NCI-H510A (cell line): Measurements from ENCODE around the gene LHX1.
A peak's percentile ranks its signal among the peaks of the same experiment; 100 is the strongest.

Experiments
- DNase-seq: peaks from one replicate; lab custom pipeline; 2025; lab: John Stamatoyannopoulos, UW

Gene LHX1

GRCh38 chr17:36939052-36939801 lies 2.0 kb downstream of the LHX1 start:
- no peak for DNase-seq

- no peak for DNase-seq
Measured at GRCh38 chr17:36939802-36940312, 2.6 kb downstream of the LHX1 start.

DNA sequence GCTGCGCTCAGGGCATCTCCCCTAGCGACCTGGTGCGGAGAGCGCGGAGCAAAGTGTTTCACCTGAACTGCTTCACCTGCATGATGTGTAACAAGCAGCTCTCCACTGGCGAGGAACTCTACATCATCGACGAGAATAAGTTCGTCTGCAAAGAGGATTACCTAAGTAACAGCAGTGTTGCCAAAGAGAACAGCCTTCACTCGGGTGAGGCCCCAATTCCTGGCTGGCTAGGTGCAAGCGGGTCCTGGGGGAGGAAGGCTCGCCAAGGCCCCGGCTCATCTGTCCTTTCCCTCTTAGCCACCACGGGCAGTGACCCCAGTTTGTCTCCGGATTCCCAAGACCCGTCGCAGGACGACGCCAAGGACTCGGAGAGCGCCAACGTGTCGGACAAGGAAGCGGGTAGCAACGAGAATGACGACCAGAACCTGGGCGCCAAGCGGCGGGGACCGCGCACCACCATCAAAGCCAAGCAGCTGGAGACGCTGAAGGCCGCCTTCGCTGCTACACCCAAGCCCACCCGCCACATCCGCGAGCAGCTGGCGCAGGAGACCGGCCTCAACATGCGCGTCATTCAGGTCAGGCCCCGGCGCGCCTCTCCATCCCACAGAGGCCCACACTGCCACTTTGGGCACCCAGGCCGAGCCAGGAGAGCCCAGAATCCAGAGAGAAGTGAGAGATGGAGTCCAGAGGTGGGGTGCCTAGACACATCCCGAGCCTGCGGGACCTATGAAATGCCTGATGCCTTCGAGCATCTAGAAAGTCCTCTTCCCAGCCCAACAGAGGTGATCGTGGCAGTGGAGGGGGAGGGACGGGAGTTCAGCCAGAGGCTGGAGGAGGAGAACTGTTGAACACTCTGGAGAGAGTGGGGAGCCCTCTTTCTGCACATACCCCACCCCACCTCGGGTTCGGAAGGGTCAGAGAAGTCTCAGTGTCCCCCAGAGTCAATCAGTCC lies 3.3 kb downstream of the LHX1 start:
- DNase-seq, result no peak

DNA sequence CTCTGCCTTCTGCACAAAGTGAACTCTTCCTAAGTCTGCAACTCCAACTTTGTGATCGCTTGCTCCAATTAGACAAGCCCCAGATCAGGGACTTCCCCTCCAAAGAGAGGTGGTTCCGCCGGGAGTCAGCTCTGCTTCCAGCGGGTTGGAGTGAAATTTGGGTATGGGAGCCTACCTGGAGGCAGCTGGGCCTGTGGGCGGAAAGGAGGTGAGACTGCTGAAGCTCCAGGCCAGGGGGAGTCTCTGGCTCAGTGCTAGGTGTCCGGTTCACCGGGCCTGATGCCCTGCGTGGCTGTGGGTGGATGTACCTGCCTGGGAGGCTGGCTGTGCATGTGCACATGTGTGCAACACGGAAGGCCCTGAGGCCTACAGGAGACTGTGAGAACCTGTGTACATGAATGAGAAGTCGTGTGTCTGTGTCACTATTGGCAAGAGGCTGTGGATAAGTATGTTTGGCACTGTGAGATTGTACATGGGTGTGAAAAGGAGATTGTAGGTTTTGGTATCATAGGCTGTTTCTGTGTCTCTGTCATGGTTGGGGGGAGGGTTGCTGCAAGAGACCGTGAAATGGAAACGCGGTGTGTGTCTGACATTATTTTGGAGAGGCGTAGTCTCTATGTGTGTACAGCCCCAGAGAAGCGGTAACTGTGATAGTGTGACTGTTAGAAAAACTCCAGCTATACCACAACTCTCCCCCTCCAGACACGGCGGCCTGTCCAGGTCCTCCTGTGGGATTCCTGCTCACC lies 4.2 kb downstream of the LHX1 start:
- DNase-seq, result no peak

DNA sequence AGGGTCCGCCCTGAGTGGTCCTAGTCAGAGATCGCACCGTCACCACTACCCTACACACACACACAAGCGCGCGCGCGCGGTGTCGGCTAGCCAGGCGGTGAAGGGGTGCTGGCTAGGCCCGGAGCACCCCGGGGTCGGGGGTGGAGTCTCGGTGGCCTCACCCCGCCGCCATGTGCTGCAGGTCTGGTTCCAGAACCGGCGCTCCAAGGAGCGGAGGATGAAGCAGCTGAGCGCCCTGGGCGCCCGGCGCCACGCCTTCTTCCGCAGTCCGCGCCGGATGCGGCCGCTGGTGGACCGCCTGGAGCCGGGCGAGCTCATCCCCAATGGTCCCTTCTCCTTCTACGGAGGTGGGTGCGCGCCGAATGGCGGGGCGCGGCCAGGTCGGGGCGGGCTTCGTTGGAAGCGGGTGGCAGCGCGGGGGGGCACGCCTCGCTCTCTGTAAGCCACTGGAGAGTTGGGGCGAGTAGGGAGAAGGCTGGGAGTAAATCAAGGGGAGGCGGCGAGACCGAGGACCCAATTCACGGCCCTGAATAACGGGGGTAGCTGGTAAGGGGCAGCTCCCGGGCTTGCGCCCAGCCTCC lies 4.8 kb downstream of the LHX1 start:
- DNase-seq, result no peak

DNA sequence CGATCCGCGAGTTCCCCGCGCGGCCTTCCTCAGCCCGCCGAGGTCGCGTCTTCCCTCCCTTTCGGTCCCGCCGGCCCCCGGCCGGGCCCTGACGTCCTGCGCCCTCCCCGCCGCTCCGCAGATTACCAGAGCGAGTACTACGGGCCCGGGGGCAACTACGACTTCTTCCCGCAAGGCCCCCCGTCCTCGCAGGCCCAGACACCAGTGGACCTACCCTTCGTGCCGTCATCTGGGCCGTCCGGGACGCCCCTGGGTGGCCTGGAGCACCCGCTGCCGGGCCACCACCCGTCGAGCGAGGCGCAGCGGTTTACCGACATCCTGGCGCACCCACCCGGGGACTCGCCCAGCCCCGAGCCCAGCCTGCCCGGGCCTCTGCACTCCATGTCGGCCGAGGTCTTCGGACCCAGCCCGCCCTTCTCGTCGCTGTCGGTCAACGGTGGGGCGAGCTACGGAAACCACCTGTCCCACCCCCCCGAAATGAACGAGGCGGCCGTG lies 5.4 kb downstream of the LHX1 start:
- no peak for DNase-seq

DNA sequence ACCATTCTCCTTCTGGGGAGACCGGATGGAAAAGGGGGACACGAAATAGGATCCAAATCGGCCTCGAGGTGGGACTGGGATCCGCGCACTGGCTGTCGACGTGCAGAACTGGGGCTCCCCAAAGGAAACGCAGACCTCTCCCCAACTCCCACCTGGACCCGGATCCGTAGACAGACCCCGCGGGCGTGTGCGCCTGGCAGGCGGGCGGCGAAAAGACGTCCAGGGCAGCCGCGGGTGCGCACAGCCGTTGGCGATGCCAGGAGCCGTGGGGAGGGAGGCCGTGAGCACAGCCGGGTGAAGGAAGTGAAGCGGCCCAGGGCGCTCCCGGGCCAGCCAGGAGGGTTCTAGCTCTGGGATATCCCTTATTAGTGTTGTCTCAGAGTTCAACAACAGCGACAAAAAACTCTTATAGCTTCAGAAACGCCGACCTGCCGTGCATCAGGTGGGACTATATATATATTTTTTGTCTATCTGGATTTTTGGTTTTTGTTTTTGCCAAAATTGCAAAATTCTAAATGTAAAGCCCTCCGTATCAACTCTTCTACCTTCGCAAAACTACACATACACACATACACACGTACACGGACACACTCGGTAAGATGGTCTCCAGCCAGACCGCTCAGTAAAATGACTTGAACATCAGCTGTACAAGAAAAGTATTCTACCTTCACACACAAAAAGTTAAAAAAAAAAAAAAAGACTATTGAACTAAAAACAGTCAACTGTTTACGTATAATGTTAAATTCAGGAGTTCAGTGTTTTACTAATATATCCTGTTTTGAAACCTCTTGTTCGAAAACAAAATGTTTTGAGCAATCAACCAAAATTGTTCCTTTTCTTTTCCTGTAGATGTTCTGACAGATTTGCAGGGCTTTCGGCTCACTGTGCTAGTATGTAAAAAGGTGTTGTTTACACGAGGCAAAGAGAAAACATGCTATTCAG lies 6.2 kb downstream of the LHX1 start:
- no peak for DNase-seq

- no peak for DNase-seq
Measured at GRCh38 chr17:36944553-36944952, 7.3 kb downstream of the LHX1 start.

DNA sequence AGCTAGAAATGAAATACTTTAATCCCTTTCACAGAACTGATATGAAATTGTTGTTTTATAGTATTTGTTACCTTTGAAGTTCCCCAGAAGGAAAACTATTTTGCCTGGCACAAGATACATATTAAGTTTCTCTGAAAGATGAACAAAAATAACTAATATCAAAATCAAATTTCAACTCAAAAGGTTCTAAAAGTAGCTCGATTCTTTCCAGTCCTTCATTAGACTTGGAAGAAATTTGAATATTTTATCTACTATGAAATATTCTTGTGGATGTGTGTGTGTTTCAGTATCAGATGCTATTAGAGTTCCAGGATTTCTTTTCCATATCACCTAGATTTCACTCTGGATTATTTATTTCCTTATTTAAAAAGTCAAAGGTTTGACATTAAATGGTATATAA lies 7.9 kb downstream of the LHX1 start:
- no peak for DNase-seq

GRCh38 chr17:36945959-36946725 lies 8.9 kb downstream of the LHX1 start:
- DNase-seq, result no peak

DNA sequence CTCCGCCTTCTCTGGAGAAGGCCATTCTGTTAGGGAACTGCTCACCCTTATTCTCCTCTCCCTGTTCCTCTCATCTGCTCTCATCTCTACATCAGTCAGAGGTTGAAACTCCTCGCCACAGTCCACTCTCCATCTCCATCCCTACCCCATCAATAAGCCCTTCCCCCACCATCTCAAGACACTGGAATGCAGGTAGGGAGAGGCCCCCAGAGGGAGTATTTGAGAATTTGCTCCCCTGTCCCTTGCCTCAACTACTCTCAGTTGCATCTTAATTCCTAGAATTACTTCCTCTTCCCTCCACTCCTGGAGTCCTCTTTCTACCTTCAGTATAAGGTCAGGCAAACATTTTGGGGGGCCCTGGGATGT lies 9.4 kb downstream of the LHX1 start:
- no peak for DNase-seq

- peak; percentile 73 for DNase-seq
Measured at GRCh38 chr17:36947922-36948716, 10.8 kb downstream of the LHX1 start.

DNA sequence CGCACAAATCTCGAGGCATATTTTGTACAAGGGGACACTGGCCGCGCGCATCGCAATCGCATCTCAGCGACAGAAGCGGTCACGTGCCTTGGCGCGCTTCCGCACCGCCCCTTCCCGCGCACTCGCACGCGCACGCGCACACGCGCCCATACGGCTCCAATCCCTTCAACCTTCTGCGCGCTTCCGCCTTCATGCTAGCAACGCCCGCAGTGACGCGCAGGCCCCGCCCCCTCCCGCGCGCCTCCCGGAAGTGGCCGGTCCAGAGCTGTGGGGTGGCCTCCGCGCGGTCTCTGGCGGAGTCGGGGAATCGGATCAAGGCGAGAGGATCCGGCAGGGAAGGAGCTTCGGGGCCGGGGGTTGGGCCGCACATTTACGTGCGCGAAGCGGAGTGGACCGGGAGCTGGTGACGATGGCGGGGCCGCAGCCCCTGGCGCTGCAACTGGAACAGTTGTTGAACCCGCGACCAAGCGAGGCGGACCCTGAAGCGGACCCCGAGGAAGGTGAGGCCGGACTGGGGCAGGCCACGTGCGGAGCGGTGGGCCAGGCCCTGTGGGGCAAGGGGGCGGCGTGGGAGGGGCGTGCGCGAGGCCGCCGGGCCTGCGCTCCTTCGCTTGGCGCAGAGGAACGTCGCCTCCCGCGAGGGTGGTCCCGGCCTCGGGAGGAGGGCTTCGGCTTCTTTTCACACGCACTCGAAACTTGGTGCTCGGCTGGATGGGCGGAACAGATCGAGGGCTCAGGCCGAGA lies 11.6 kb downstream of the LHX1 start, which contains the start of gene AATF:
AATF (plus strand) TSS at position 238 of the 744 bp plus-strand sequence; CDS start at position 410, 172 bp downstream.
- DNase-seq, result peak; percentile 95

- DNase-seq, result no peak
Measured at GRCh38 chr17:36949461-36949927, 12.2 kb downstream of the LHX1 start.

DNA sequence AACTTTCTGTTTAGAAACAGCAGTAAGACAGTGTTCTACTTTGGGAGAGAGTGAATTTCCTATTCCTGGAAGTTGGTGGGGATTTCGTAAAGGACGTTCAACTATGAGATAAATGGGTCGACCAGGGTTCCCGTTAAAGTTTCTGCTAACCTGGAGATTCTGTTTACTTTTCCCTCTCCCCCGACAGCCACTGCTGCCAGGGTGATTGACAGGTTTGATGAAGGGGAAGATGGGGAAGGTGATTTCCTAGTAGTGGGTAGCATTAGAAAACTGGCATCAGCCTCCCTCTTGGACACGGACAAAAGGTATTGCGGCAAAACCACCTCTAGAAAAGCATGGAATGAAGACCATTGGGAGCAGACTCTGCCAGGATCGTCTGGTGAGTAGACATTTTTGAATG lies 12.8 kb downstream of the LHX1 start:
- no peak for DNase-seq

DNA sequence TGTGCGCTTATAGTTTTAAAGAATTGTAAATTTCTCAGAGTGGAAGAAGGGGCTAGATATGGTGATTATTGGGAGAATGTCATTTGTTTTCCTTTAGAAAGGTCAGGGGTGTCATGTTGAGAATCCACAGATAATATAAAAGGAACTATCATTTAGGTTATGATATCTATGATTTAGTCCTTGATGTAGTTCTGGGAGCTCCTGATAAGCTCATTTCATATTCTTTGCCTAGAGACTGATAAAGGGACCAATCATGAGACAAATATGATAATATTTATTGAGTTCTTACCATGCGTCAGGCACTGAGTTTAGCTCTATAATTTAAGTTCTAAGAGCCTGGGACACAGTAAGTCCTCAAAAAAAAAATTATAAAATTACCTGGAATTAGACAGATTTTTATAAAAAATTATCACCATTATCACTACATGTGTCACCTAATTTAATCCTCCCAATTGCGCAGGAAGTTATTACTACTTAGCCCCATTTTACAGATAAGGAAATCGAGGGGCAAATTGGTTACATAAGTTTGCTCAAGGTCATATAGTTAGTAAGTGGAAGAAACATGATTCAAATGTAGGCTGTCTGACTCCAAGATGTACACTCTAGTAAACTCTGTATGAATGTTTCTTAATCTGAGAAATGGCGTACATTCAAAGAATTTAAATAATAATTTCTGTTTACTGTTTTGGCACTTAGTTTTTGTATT lies 14.0 kb downstream of the LHX1 start:
- no peak for DNase-seq

DNA sequence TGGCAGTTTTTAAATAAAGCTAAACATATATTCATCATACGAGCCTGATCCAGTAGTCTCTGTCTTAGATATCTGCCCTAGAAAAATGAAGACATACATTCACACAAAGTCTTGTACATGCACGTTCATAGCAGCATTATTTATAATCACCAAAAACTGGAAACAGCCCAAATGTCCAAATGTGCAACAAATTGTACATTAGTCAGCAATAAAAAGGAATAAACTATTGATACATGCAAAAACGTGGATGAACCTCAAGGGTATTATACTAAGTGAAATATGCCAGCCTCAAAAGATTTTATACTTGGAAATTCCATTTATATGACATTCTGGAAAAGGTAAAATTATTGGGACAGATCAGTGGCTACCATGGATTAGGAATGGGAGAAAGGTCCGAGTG lies 34.2 kb downstream of the LHX1 start:
- DNase-seq, result no peak
